Neuronal stem cell (in vitro differentiated cells): ENCODE results near the gene FOXI1.

Source experiments
- DNase-seq: peaks from one replicate; pipeline ENCODE4 v3.0.0-alpha.2; 2013; ENCODE audit warnings: low spot score
- H2AFZ ChIP-seq: one replicate; pipeline ENCODE4 v1.6.1; 2013; ENCODE audit warnings: mild to moderate bottlenecking, low read length, inconsistent platforms
- H2AK5ac ChIP-seq: 2 replicates; pipeline ENCODE4 v1.6.1; 2013; ENCODE audit warnings: low read depth, mild to moderate bottlenecking, inconsistent platforms, low read length, moderate library complexity, mixed read lengths
- H2BK120ac ChIP-seq: 2 replicates; pipeline ENCODE4 v1.6.1; 2013; ENCODE audit warnings: low read depth, mild to moderate bottlenecking, inconsistent platforms, low read length, moderate library complexity, mixed read lengths
- H2BK12ac ChIP-seq: one replicate; pipeline ENCODE4 v1.6.1; 2013; ENCODE audit warnings: low read length, inconsistent platforms
- H2BK15ac ChIP-seq: 2 replicates; pipeline ENCODE4 v1.6.1; 2013; ENCODE audit warnings: mild to moderate bottlenecking, low read length, inconsistent platforms, mixed read lengths
- H2BK5ac ChIP-seq: one replicate; pipeline ENCODE4 v1.6.1; 2013; ENCODE audit warnings: inconsistent platforms, mild to moderate bottlenecking, low read length, moderate library complexity
- H3K14ac ChIP-seq: one replicate; pipeline ENCODE4 v1.6.1; 2013; ENCODE audit warnings: low read length, inconsistent platforms
- H3K18ac ChIP-seq: 2 replicates; pipeline ENCODE4 v1.6.1; 2013; ENCODE audit warnings: low read length, inconsistent platforms
- H3K23ac ChIP-seq: 2 replicates; pipeline ENCODE4 v1.6.1; 2013; ENCODE audit warnings: low read depth, mild to moderate bottlenecking, mixed read lengths, low read length, inconsistent platforms; ENCODE audit not compliant: poor library complexity
- H3K27ac ChIP-seq: replicated peaks from 3 replicates; pipeline ENCODE4 v1.5.1; 2013; ENCODE audit warnings: low read length, inconsistent platforms
- H3K27me3 ChIP-seq, 3 experiments: 2 replicates each; pipeline ENCODE4 v1.6.1; 2013; ENCODE audit warnings: low read length in 3 of 3, mild to moderate bottlenecking in 2 of 3, inconsistent platforms in 1 of 3, low read depth in 1 of 3, mixed read lengths in 1 of 3, moderate library complexity in 1 of 3; ENCODE audit not compliant: control insufficient read depth in 3 of 3, insufficient read depth in 3 of 3
- H3K36me3 ChIP-seq, 2 donors: replicated peaks in 1 of 2; 2 replicates each; pipeline ENCODE4 v1.6.1; 2013; ENCODE audit warnings: low read length in 2 of 2; ENCODE audit not compliant: control insufficient read depth in 2 of 2, insufficient read depth in 2 of 2
- H3K4ac ChIP-seq: 2 replicates; pipeline ENCODE4 v1.6.1; 2013; ENCODE audit warnings: inconsistent platforms, mild to moderate bottlenecking, low read length, moderate library complexity
- H3K4me1 ChIP-seq, 2 donors: 1 replicate in 1 of 2; 2 replicates in 1 of 2; pipeline ENCODE4 v1.6.1; 2013; ENCODE audit warnings: low read length in 2 of 2, low read depth in 1 of 2; ENCODE audit not compliant: control insufficient read depth in 2 of 2, insufficient read depth in 1 of 2
- H3K4me2 ChIP-seq: one replicate; pipeline ENCODE4 v1.6.1; 2013; ENCODE audit warnings: mild to moderate bottlenecking, low read length, inconsistent platforms; ENCODE audit not compliant: insufficient read depth, poor library complexity, severe bottlenecking
- H3K4me3 ChIP-seq, 2 donors: 2 replicates each; pipeline ENCODE4 v1.5.1; 2013; ENCODE audit warnings: low read length in 2 of 2, mild to moderate bottlenecking in 2 of 2, inconsistent platforms in 1 of 2, moderate library complexity in 1 of 2
- H3K79me1 ChIP-seq: one replicate; pipeline ENCODE4 v1.6.1; 2013; ENCODE audit warnings: low read depth, mild to moderate bottlenecking, inconsistent platforms, low read length, moderate library complexity
- H3K9ac ChIP-seq: one replicate; pipeline ENCODE4 v1.6.1; 2013; ENCODE audit warnings: mild to moderate bottlenecking, low read depth, low read length, inconsistent platforms; ENCODE audit not compliant: poor library complexity
- H3K9me3 ChIP-seq, 2 donors: replicated peaks in 1 of 2; 2 replicates each; pipeline versions ENCODE3 to v1.6.1; 2013; ENCODE audit warnings: low read length in 2 of 2, mild to moderate bottlenecking in 2 of 2, inconsistent platforms in 1 of 2, low read depth in 1 of 2, mixed read lengths in 1 of 2, moderate library complexity in 1 of 2; ENCODE audit not compliant: control insufficient read depth in 2 of 2, insufficient read depth in 1 of 2
- H4K8ac ChIP-seq: one replicate; pipeline ENCODE4 v1.6.1; 2013; ENCODE audit warnings: low read depth, mild to moderate bottlenecking, inconsistent platforms, low read length, moderate library complexity
- H4K91ac ChIP-seq: one replicate; pipeline ENCODE4 v1.6.1; 2013; ENCODE audit warnings: low read length, low read depth, mild to moderate bottlenecking, inconsistent platforms; ENCODE audit not compliant: poor library complexity
- WGBS, 2 donors: extraction: QIAGEN DNeasy Blood & Tissue Kit; methylation state at CpG; one replicate each; pipeline ENCODE4 v1.1.7; 2013; ENCODE audit warnings: missing lambda C conversion rate in 2 of 2, mixed read lengths in 1 of 2; ENCODE audit not compliant: insufficient read length in 2 of 2, insufficient replicate concordance in 1 of 2; ENCODE audit errors: extremely low coverage in 2 of 2; 5-methylcytosine and 5-hydroxymethylcytosine counted together

FOXI1 gene

GRCh38 chr5:170080786-170081445 lies 24.8 kb upstream of the FOXI1 start:
- Histone ChIP-seq H2BK5ac (no peak overlapping the region), H3K79me1 (no peaks in the 10 kb centered on the region), H3K23ac (no peak overlapping the region), H2BK15ac (no peak overlapping the region), H3K4me1 (no peaks in the 10 kb centered on the region), H3K9ac (no peak overlapping the region), H3K4me2 (no peak overlapping the region), H2AFZ (no peak overlapping the region), H3K14ac (no peak overlapping the region), H4K8ac (no peak overlapping the region), H2BK120ac (no peak overlapping the region), H3K36me3 (no peaks in the 10 kb centered on the region), H3K18ac (no peak overlapping the region), H3K27ac (no peak overlapping the region), H4K91ac (no peak overlapping the region), H2BK12ac (no peak overlapping the region), H3K9me3 (no peaks in the 10 kb centered on the region), H2AK5ac (no peak overlapping the region), H3K4ac (no peak overlapping the region), H3K27me3 (no peaks in the 10 kb centered on the region), H3K4me3 (no peak overlapping the region)
- WGBS, 2 donors: no CpG with 5 or more reads among the region's 8 CpGs
- no peak for DNase-seq

- Histone ChIP-seq H3K4me3 (no peak overlapping the region), H3K23ac (no peak overlapping the region), H3K36me3 (no peaks in the 10 kb centered on the region), H3K27me3 (no peaks in the 10 kb centered on the region), H2AFZ (no peak overlapping the region), H4K8ac (no peak overlapping the region), H2BK120ac (no peak overlapping the region), H3K4ac (no peak overlapping the region), H3K4me2 (no peak overlapping the region), H3K4me1 (no peaks in the 10 kb centered on the region), H3K79me1 (no peaks in the 10 kb centered on the region), H3K9ac (peak overlapping the region; percentile 15), H3K27ac (no peak overlapping the region), H3K18ac (no peak overlapping the region), H3K9me3 (no peaks in the 10 kb centered on the region), H3K14ac (no peak overlapping the region), H2AK5ac (no peak overlapping the region), H4K91ac (no peak overlapping the region), H2BK15ac (no peak overlapping the region), H2BK12ac (no peak overlapping the region), H2BK5ac (no peak overlapping the region)
- no CpG with 5 or more reads among the region's 4 CpGs for WGBS, 2 donors
- DNase-seq: no peak
Measured at GRCh38 chr5:170081616-170082015, 24.1 kb upstream of the FOXI1 start.

- H4K8ac ChIP-seq: no peak overlapping the region
- H3K23ac ChIP-seq: no peak overlapping the region
- no peak overlapping the region for H3K27ac ChIP-seq
- DNase-seq: no peak
- no peak overlapping the region for H3K4me2 ChIP-seq
- no peaks in the 10 kb centered on the region for H3K79me1 ChIP-seq
- H3K14ac ChIP-seq: no peak overlapping the region
- H3K18ac ChIP-seq: no peak overlapping the region
- H2AFZ ChIP-seq: no peak overlapping the region
- H2BK120ac ChIP-seq: no peak overlapping the region
- no peaks in the 10 kb centered on the region for H3K4me1 ChIP-seq
- no peak overlapping the region for H2BK12ac ChIP-seq
- no peak overlapping the region for H2BK5ac ChIP-seq
- WGBS, 2 donors: no CpG with 5 or more reads among the region's 7 CpGs
- H3K9me3 ChIP-seq: no peaks in the 10 kb centered on the region
- H3K4me3 ChIP-seq: no peak overlapping the region
- no peak overlapping the region for H3K9ac ChIP-seq
- H2AK5ac ChIP-seq: no peak overlapping the region
- H3K27me3 ChIP-seq: no peaks in the 10 kb centered on the region
- no peak overlapping the region for H2BK15ac ChIP-seq
- H4K91ac ChIP-seq: no peak overlapping the region
- H3K4ac ChIP-seq: no peak overlapping the region
- no peaks in the 10 kb centered on the region for H3K36me3 ChIP-seq
Measured at GRCh38 chr5:170082701-170083100, 23.0 kb upstream of the FOXI1 start.

- H2BK12ac ChIP-seq: no peak overlapping the region
- no CpG with 5 or more reads among the region's 3 CpGs for WGBS, 2 donors
Measured at GRCh38 chr5:170087168-170087817, 18.4 kb upstream of the FOXI1 start.

More at GRCh38 chr5:170087168-170087817, 18.4 kb upstream of the FOXI1 start:
- Histone ChIP-seq H2AK5ac (no peak overlapping the region), H4K8ac (no peak overlapping the region), H2AFZ (no peak overlapping the region), H2BK120ac (no peak overlapping the region), H2BK5ac (no peak overlapping the region), H3K14ac (no peak overlapping the region), H3K18ac (no peak overlapping the region), H3K23ac (no peak overlapping the region), H3K79me1 (no peaks in the 10 kb centered on the region), H3K27ac (no peak overlapping the region), H3K9ac (no peak overlapping the region), H3K4me3 (no peak overlapping the region), H3K4ac (no peak overlapping the region), H3K27me3 (no peaks in the 10 kb centered on the region), H3K9me3 (no peaks in the 10 kb centered on the region), H3K4me2 (no peak overlapping the region), H4K91ac (no peak overlapping the region), H2BK15ac (no peak overlapping the region), H3K4me1 (no peaks in the 10 kb centered on the region), H3K36me3 (no peaks in the 10 kb centered on the region)
- no peak for DNase-seq
